Sciatic nerve (tissue), 2 donors: Measurements from ENCODE around the gene USP3. TPM values are rescaled to one million over a fixed set of nuclear protein-coding genes. Genes with fewer than 3 reads are reported as not detected.

Experiments
- ATAC-seq: fragments of 200-7000 bp; cut with Tn5 transposase; one replicate; pipeline ENCODE4 v1.9.1; 2020; ENCODE audit warnings: mild to moderate bottlenecking, moderate library complexity
- DNase-seq: peaks from one replicate; pipeline ENCODE4 v3.0.0-alpha.2; 2020; ENCODE audit warnings: low spot score
- intact Hi-C: fragments of 100-400 bp; cut with DNase I; formaldehyde crosslinking; loops from one replicate; pipeline ENCODE4 v1.14.2; 2022
- total RNA-seq: library from RNA; stranded (reverse); fragmentation: NEBNext Ultra II Directional; extraction: Animal tissue kit (Norgen Biotek cat#: 25700); gene quantifications from one replicate; pipeline ENCODE4 v1.2.1, GENCODE V29; 2021
- donor health status: DM: no; HTN: no; CAD: no.
- donor health status: DM: no; HTN: no; CAD: no.

The USP3 gene
- total RNA-seq, 1 donor from 2014 or later, result 58.2 TPM

DNA sequence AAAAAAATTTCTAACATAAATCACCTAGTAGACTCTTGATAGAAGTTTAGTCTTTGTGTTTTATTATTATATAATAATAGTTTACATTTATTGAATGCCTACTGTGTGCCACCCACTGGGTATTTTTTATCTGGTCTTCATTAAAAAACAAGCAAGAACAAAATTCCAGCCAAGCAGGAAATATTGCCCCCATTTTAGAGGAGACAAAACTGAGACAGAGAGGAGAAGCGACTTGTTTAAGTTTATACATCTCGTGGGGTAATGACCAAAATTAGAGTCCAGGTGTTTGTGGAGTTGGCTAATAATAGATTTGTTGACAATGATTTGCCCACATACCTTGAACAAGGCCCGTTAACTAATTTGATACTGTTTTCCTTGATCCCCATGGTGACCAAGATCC lies 59.7 kb downstream of the USP3 start:
- intact Hi-C loops, result no loop called here
- ATAC-seq (no peak), DNase-seq (no peak)

DNA sequence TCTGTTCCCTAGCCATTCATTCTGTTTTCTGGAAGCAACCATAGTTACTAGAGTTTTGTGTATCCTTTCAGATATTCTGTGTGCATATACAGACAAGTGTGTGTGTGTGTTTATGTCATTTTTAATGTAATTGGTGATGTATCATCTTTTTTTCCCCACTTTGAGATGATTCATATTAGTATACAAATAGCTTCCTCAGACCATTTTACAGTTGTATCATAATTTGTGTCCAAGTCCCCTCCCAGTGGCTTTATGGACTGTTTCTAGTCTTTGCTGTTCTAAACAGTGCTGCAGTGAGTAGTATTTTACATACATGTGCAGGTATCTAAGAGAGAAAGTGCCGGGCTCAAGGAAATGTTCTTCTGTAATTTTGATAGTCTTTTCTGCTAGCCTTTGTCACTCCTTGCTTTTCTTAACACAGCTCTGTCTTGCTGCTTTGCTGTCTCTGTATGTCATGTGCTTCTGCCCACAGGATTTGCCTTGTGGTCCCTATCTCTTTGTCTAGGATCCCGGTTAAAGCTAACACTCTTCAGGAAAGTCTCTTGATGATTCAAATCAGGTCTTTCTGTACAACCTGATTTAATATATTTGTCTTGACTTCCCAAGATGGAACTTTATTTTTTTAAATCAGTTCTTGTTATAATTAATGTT lies 61.3 kb downstream of the USP3 start:
- DNase-seq (no peak), ATAC-seq (no peak)
- intact Hi-C loops, result no loop called here

GRCh38 chr15:63572749-63573464 lies 68.5 kb downstream of the USP3 start:
- no peak for ATAC-seq
- no peak for DNase-seq

DNA sequence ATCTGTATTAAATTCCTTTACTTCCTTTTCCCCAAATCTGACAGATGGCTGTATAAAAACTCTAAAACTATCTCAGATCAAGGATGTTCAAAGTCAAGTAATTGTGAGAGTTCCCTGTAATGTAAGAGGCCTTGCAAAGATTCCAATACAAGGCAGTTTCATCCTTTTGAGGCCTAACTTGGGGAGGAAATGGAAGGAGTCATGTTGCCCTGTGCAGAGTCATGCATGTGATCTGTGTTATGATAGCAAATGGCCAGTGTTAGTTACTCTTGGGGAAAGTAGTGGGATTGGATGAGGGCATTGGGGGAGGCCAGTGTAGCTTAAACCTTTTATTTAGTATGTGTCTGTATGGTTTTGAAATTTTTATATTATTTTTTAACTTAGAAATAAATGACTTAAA lies 69.1 kb downstream of the USP3 start:
- ATAC-seq (no peak), DNase-seq (no peak)
- intact Hi-C loops, result no loop called here

More at GRCh38 chr15:63572749-63573464, 68.5 kb downstream of the USP3 start:
- intact Hi-C loops, result no loop called here

- DNase-seq (no peak), ATAC-seq (no peak)
- intact Hi-C loops, result no loop called here
Observed at GRCh38 chr15:63575312-63575711, 70.9 kb downstream of the USP3 start.

DNA sequence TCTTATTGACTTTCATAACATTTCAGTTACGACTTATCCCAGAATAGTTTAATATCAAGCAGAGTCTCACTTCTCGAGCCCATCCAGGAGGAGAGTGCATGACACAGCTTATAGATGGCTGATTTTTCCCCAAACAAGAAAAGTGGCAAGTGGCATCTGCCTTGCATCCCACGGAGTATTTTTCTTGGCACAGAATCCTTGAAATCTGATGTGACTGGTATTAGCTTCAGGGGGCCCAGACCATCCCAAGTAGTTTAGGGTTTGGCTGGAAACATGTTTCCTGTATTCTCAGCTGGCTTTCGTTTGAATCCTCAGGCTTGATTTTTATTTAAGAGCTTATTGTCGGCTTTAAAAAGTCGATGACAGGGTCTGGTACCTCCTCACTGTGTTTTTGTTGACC lies 72.0 kb downstream of the USP3 start:
- DNase-seq (no peak), ATAC-seq (no peak)
- intact Hi-C loops, result no loop called here

- ATAC-seq (no peak), DNase-seq (no peak)
- intact Hi-C loops, result no loop called here
Observed at GRCh38 chr15:63582179-63582578, 77.8 kb downstream of the USP3 start.

GRCh38 chr15:63582718-63583426 lies 78.5 kb downstream of the USP3 start:
- no peak for DNase-seq
- no peak for ATAC-seq
- intact Hi-C loops, result no loop called here

DNA sequence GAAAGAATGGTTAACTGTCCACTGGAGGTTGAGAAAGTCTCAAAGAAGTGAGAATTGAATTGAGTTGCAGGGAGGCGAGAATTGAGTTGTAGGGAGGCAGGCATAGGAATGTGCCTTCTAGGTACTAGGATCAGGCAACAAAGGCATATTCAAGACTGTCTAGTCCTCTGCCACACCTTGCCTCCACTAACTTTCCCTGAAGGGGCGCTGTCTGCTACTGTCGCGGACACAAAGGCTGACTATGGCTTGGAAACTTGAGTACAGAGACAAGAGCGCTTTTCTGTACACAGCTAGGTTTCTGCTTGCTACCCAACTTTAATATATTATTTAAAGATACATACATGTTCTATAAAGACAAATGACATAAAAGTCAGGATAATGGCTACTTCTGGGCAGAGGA lies 82.4 kb downstream of the USP3 start:
- intact Hi-C loops, result no loop called here
- ATAC-seq (no peak), DNase-seq (no peak)

- intact Hi-C loops, result no loop called here
- ATAC-seq (no peak), DNase-seq (no peak)
Observed at GRCh38 chr15:63587527-63587926, 83.1 kb downstream of the USP3 start.

DNA sequence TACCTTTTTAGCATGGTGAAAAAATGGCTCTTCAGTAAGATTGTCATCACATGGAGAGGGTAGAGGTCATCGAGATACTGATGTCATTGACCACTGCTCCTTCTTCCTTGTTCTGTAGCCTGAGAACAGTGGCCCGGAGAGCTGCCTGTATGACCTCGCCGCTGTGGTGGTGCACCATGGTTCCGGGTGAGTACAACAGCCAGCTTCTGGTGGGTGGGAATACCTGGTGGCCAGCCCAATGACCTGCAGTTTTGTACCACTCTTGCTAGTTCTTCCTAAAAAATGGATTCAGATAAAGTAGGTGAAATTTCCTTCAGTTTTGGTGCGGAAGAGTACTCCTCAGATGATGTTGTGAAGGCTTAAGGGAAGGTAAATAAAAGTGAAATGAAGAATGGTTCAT lies 84.4 kb downstream of the USP3 start:
- intact Hi-C loops, result no loop called here
- DNase-seq, result no peak
- no peak for ATAC-seq

DNA sequence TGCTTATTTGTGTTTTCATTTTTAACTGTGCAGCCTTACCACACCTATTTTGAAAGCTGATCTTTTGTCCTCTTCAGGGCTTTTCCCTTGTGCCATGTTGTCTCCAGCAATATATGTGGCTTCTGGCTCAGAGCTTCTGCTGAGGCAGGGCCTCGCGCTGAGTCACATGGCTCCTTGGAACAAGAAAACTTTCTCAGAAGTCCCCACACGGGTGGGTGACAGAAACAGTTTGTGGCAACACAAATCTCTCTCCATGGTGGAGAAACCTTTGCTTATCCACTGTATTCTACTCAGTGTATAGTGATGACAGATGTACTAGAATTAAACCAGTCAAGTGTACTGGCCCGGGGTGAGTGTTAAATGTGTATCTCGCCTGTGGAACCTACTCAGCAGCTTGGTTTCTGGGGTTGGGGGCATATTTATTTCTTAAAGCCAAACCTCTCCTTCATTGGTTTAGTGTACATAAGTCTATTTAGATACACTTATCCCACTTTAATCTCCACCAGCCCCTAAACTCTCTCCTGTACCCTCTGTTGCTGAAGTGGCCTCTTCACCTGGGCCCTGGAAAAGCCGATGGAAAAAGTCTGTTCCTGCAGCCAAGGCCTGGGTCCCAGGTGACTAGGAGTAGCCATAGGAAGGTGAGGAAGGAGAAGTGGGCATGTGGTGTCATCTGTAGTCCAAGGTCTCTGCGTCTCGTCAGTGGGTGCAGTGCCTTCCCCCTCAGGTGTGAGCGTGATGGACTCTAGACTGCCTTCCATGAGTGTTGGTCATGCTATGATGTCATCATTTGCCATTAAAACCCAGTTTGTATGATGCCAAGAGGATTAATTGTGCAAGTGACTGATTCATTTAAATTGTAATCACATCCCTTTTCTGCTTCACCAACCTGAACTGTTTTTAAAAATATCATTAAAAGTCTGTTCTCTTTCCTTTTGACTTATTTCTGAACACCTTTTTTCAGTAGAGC lies 89.6 kb downstream of the USP3 start:
- intact Hi-C loops, result loop anchor here (10.0 kb wide), 1 partner anchor 89 kb away; the partner anchor contains the start of gene USP3
- ATAC-seq (no peak), DNase-seq (no peak)

- intact Hi-C loops, result loop anchor here (10.0 kb wide), 1 partner anchor 90 kb away; the partner anchor contains the start of gene USP3
- ATAC-seq, result no peak
- DNase-seq, result no peak
Observed at GRCh38 chr15:63595065-63595464, 90.7 kb downstream of the USP3 start.

GRCh38 chr15:63595688-63596087 lies 91.3 kb downstream of the USP3 start:
- no peak for ATAC-seq
- intact Hi-C loops, result loop anchor here (10.0 kb wide), 1 partner anchor 91 kb away; the partner anchor contains the start of gene USP3
- DNase-seq, result no peak

GRCh38 chr15:63596676-63597037 lies 92.3 kb downstream of the USP3 start:
- no peak for DNase-seq
- intact Hi-C loops, result loop anchor here (10.0 kb wide), 1 partner anchor 92 kb away; the partner anchor contains the start of gene USP3
- no peak for ATAC-seq

DNA sequence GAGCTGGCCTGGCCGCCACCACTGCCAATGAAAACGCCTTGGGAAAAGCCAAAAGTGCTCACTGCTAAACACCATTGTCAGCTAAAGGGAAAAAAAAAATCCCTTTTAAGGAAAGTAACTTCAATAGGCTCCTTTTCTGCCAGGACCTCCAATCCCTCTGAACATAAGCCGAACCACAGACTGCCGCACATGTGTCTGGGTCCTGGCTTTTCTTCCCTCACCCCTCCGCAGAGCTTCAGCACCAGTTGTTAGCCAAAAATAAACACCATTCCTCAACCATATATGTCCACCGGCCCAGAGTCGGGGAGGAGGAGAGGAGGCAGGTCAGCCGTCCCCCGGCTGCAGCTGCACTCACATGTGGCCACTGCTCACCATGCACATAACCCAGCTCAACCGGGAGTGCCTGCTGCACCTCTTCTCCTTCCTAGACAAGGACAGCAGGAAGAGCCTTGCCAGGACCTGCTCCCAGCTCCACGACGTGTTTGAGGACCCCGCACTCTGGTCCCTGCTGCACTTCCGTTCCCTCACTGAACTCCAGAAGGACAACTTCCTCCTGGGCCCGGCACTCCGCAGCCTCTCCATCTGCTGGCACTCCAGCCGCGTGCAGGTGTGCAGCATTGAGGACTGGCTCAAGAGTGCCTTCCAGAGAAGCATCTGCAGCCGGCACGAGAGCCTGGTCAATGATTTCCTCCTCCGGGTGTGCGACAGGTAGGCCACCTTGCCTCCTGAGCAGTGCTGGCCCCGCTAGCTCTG lies 92.8 kb downstream of the USP3 start, which contains the start of gene FBXL22:
TSS of gene FBXL22 (plus strand) at position 350 of the 753 bp plus-strand sequence. CDS start at position 356, 6 bp downstream.
- no peak for DNase-seq
- ATAC-seq, result no peak
- intact Hi-C loops, result loop anchor here (10.0 kb wide), 1 partner anchor 92 kb away; the partner anchor contains the start of gene USP3

DNA sequence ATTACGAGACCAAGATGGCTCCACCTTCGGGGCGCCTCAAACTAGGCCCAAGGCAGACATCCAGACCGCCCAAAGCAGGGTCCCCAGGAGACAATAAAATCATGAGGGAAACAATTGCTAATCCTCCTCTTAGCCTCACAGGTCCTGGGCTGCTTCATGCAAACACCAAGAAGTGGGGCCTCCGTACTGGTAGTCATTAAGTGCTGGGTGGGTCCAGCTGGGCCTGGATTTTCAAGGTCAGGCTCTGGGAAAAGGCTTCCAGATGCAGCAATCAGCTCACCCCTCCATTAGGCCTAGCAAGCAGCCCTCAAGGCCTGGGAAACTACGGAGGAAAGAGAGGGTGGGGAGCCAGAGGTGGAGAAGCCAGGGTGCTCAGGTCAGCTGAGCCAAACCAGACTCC lies 93.4 kb downstream of the USP3 start:
- DNase-seq (no peak), ATAC-seq (no peak)
- intact Hi-C loops, result loop anchor here (10.0 kb wide), 1 partner anchor 93 kb away; the partner anchor contains the start of gene USP3
